ENCODE results near the gene DENND1A.
"Not testable (repeated sequence)": the region's sequence is repeated elsewhere in the genome, so short reads cannot be mapped to it uniquely, and the experiment has no call there.

The DENND1A gene

DNA sequence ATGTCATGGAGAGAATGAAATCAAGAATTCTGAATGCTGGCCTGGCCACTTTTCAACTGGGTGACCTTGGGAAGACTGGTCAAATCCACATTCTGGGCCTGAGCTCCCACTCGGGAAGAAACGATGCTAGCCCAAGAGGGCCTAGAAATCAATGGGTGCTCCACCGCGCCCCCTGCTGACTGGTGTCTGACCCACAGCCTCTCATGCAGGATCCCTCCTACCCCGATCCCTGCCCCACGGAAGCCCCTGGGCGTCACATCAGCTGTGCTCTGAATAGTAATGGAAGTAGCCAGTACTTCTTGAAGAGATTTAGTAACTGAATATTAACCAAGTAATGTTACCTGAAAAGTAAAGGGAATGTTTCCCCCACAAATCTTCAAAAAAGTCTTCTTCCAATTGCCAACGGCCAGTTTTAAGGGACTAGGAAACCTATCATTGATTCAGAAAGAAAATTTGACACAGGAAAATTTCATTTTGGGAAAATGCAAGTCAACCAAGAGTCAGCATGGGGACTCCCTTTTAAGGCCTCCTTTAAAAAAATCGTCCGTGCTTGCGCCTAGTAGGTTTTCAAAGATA lies 530.0 kb downstream of the DENND1A start:
- DNase-seq: no peak

- not testable (repeated sequence) for DNase-seq
Measured at GRCh38 chr9:123398938-123399337, 531.0 kb downstream of the DENND1A start.

GRCh38 chr9:123397975-123398374 lies 532.0 kb downstream of the DENND1A start:
- peak; percentile 15 for DNase-seq

GRCh38 chr9:123395689-123396511 lies 534.0 kb downstream of the DENND1A start:
- no peak for DNase-seq

- peak; percentile 86 for DNase-seq
Measured at GRCh38 chr9:123395276-123395688, 534.6 kb downstream of the DENND1A start.

GRCh38 chr9:123394291-123395235 lies 535.4 kb downstream of the DENND1A start:
- no peak for DNase-seq

GRCh38 chr9:123392802-123393201 lies 537.1 kb downstream of the DENND1A start:
- no peak for DNase-seq

GRCh38 chr9:123391946-123392345 lies 538.0 kb downstream of the DENND1A start:
- DNase-seq: no peak

DNA sequence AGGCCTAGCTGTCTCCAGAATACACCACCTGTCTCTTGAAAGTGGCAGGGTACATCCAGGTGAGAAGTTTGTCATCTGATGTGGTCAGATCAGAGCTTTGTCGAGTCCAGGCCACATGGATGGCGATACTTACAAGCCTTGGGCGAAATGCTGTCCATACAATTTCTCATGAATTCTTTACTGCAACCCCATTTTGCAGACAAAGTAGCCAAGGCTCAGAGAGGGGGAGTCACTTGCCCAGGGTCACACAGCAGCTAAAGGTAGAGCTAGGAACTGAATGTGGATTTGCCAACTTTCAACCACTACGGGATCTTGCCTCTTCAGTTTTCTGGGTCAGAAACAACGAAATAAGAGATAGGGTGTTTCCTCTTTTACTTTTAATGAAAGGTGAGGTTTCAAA lies 538.7 kb downstream of the DENND1A start:
- no peak for DNase-seq

- DNase-seq: no peak
Measured at GRCh38 chr9:123390337-123391135, 539.4 kb downstream of the DENND1A start.

- no peak for DNase-seq
Measured at GRCh38 chr9:123389698-123390097, 540.2 kb downstream of the DENND1A start.

GRCh38 chr9:123389070-123389469 lies 540.9 kb downstream of the DENND1A start:
- DNase-seq: no peak

DNA sequence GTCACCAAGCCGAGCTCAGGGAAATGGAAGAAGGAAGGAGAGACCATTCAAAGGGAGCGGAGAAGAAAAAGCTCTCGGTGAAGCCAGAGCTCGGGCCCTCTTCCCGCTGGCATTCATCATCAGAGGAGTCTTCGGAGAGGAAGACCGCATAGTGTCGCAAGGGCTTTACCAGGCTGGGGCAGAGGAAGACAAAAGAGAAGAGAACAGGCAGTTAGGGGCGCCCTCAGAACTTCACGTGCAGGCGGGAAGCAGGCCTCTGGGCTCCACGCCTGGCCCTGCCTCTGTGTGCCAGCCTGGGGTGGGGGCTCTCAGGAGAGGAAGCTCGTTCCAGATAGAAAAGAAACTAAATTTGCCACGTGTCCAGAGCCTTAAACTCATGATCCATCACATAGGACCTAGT lies 542.2 kb downstream of the DENND1A start:
- no peak for DNase-seq

DNA sequence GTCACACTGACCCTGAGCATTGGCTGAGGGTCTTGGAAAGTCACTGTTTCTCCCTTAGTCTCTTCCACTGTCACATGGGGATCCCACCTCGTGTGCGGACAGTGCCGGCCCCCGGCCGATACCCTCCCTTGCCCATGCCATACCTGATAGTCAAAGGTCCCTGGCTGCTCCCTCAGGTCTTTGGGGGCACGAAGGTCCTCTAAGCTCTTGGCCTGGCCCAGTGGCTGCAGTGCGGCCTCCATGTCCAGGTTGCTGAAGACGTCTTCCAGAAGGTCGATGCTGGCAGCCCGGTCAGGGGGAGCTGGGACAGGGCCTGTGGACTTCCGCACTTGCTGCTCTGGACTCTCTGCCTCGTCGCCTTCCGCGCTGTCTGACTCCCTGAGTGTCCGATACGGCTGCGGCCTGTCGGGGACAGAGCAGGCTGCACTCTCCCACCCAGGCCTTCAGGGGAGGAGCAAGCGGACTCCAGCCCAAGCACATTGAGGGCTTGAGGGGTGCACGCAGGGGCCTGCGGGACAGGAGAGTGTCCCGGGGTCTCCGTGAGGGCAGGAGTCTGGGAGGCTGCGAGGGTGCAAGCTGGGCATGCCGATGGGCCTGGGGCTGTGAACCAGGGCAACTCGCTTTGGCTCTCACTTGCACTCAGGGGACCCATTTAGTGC lies 546.3 kb downstream of the DENND1A start:
- no peak for DNase-seq

GRCh38 chr9:123382653-123383511 lies 547.0 kb downstream of the DENND1A start:
- no peak for DNase-seq

DNA sequence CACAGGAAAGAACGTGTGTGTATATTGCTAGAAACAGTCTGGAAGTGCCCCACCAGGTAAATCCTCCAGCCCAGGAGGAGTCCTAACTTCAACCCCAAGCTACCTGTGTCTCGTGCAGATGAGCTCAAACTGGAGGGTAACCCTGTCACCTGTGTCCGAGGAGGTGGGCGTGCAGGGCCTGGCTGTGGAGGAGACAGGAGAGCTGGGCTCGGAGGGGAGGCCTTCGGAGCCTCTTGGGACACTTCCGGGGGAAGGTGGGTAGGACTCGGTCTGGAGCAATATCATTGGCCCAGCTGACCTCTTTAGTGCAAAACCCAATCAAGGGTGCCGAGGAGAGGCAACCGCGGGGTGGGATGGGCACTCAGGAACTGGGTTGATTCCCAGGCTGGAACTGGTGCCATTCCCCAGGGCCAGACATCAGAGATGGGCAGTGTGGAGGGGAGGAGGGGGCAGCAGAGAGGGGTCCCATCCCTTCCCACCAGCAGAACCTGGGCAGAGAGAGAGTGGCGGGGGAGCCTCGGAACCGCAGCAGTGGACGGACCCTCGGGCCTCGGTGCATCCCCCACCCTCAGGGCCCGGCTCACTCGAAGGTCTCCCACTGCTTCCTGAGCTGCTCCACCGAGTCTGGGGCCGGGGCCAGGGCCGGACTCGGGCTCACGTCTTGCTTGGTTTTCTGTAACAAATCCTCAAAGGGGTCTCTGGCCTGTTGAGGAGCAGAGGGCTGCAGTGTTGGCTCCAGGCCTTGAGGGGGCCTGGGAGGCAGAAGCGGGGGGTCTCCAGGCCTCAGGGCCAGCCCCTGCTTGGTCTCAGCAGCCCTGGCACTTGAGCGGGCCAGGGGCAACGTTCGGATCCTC lies 548.8 kb downstream of the DENND1A start:
- no peak for DNase-seq

GRCh38 chr9:123378956-123379660 lies 550.8 kb downstream of the DENND1A start:
- no peak for DNase-seq

DNA sequence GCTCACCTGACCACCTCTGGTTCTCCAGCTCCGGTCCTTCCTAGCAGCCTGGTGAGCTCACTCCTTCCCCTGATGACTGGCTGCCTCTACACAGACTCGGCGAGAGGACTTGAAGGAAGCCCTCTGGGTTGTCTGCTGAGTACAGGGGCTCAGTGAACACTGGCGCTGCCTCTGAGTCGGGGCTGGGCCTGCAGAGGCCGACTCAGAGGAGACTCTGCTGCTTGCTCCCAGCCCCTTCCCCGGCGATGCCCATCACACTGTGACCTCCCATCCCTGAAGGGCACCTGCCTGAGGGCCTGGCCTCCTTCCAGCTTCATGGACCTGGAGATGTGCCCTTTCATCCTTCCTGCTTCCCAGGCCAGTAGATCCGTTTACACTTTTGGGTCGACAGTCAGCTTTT lies 551.9 kb downstream of the DENND1A start:
- DNase-seq: no peak

All from NCI-H1105 treated with DMSO at 0.1 percent for 48 hours (cell line).